H9 (cell line): ENCODE results near the gene TRPV5. TPM values are rescaled to one million over a fixed set of nuclear protein-coding genes. Genes with fewer than 3 reads are reported as not detected.

ENCODE experiments used
- DNase-seq: peaks from one replicate; pipeline ENCODE4 v3.0.0-alpha.2; 2017
- H2AFZ ChIP-seq: one replicate; pipeline ENCODE4 v1.6.1; 2013; ENCODE audit warnings: mild to moderate bottlenecking, low read length, control low read depth, moderate library complexity
- H2AK5ac ChIP-seq: 2 replicates; pipeline ENCODE4 v1.6.1; 2013; ENCODE audit warnings: low read length, control low read depth, mixed read lengths; ENCODE audit not compliant: insufficient read length
- H2BK120ac ChIP-seq: one replicate; pipeline ENCODE4 v1.6.1; 2013; ENCODE audit warnings: low read depth, mild to moderate bottlenecking, low read length, control low read depth, inconsistent platforms; ENCODE audit not compliant: poor library complexity, severe bottlenecking
- H2BK12ac ChIP-seq: 2 replicates; pipeline ENCODE4 v1.6.1; 2013; ENCODE audit warnings: low read length, control low read depth, mixed read lengths, low read depth; ENCODE audit not compliant: insufficient read length
- H2BK15ac ChIP-seq: 2 replicates; pipeline ENCODE4 v1.6.1; 2013; ENCODE audit warnings: low read depth, low read length, control low read depth
- H2BK20ac ChIP-seq: one replicate; pipeline ENCODE4 v1.6.1; 2013; ENCODE audit warnings: low read depth, mild to moderate bottlenecking, low read length, control low read depth, inconsistent platforms; ENCODE audit not compliant: poor library complexity, severe bottlenecking
- H2BK5ac ChIP-seq: 2 replicates; pipeline ENCODE4 v1.6.1; 2013; ENCODE audit warnings: low read length, control low read depth, mixed read lengths; ENCODE audit not compliant: insufficient read length
- H3K14ac ChIP-seq: 2 replicates; pipeline ENCODE4 v1.6.1; 2013; ENCODE audit warnings: low read length, control low read depth; ENCODE audit not compliant: insufficient read depth
- H3K18ac ChIP-seq: 2 replicates; pipeline ENCODE4 v1.6.1; 2013; ENCODE audit warnings: low read depth, mild to moderate bottlenecking, mixed read lengths, low read length, control low read depth; ENCODE audit not compliant: insufficient read length
- H3K23ac ChIP-seq: 2 replicates; pipeline ENCODE4 v1.6.1; 2013; ENCODE audit warnings: low read length, control low read depth, mixed read lengths, low read depth; ENCODE audit not compliant: insufficient read length
- H3K23me2 ChIP-seq: 2 replicates; pipeline ENCODE4 v1.6.1; 2013; ENCODE audit warnings: low read depth, mild to moderate bottlenecking, mixed read lengths, low read length, control low read depth; ENCODE audit not compliant: insufficient read length, poor library complexity, severe bottlenecking
- H3K27ac ChIP-seq: 2 replicates; pipeline ENCODE4 v1.5.1; 2013; ENCODE audit warnings: low read length, control low read depth, mixed read lengths, low read depth; ENCODE audit not compliant: insufficient read length
- H3K27me3 ChIP-seq: 2 replicates; pipeline ENCODE4 v1.6.1; 2013; ENCODE audit warnings: low read length, control low read depth, inconsistent platforms; ENCODE audit not compliant: insufficient read depth
- H3K4ac ChIP-seq: 2 replicates; pipeline ENCODE4 v1.6.1; 2013; ENCODE audit warnings: low read depth, mild to moderate bottlenecking, control low read depth, inconsistent platforms, low read length, moderate library complexity
- H3K4me1 ChIP-seq: 2 replicates; pipeline ENCODE4 v1.6.1; 2013; ENCODE audit warnings: low read length, control low read depth, inconsistent platforms; ENCODE audit not compliant: insufficient read depth
- H3K4me2 ChIP-seq: 2 replicates; pipeline ENCODE4 v1.6.1; 2013; ENCODE audit warnings: low read length, control low read depth, mixed read lengths; ENCODE audit not compliant: insufficient read length, insufficient read depth
- H3K56ac ChIP-seq: 2 replicates; pipeline ENCODE4 v1.6.1; 2013; ENCODE audit warnings: low read depth, mild to moderate bottlenecking, mixed read lengths, low read length, control low read depth; ENCODE audit not compliant: insufficient read length
- H3K79me1 ChIP-seq: 2 replicates; pipeline ENCODE4 v1.6.1; 2013; ENCODE audit warnings: low read depth, mild to moderate bottlenecking, moderate library complexity, low read length, control low read depth, inconsistent platforms; ENCODE audit not compliant: insufficient read depth, poor library complexity, severe bottlenecking
- H3K79me2 ChIP-seq: 2 replicates; pipeline ENCODE4 v1.6.1; 2013; ENCODE audit warnings: low read length, control low read depth, inconsistent platforms; ENCODE audit not compliant: insufficient read depth
- H3K9ac ChIP-seq: 2 replicates; pipeline ENCODE4 v1.6.1; 2013; ENCODE audit warnings: low read length, control low read depth, mixed read lengths; ENCODE audit not compliant: insufficient read length; ENCODE audit errors: extremely low read depth
- H3K9me3 ChIP-seq: one replicate; pipeline ENCODE4 v1.6.1; 2013; ENCODE audit warnings: low read depth, low read length, inconsistent platforms; ENCODE audit not compliant: control insufficient read depth
- H3T11ph ChIP-seq: one replicate; pipeline ENCODE4 v1.6.1; 2013; ENCODE audit warnings: mild to moderate bottlenecking, low read length, control low read depth, inconsistent platforms
- H4K20me1 ChIP-seq: one replicate; pipeline ENCODE4 v1.6.1; 2013; ENCODE audit not compliant: control insufficient read depth, insufficient read length, insufficient read depth
- H4K5ac ChIP-seq: 2 replicates; pipeline ENCODE4 v1.6.1; 2013; ENCODE audit warnings: low read depth, mild to moderate bottlenecking, mixed read lengths, low read length, control low read depth; ENCODE audit not compliant: insufficient read length
- H4K8ac ChIP-seq: replicated peaks from 2 replicates; pipeline ENCODE4 v1.6.1; 2013; ENCODE audit warnings: low read length, control low read depth, mixed read lengths, low read depth; ENCODE audit not compliant: insufficient read length
- H4K91ac ChIP-seq: 2 replicates; pipeline ENCODE4 v1.6.1; 2013; ENCODE audit warnings: low read depth, mild to moderate bottlenecking, moderate library complexity, mixed read lengths, low read length, control low read depth; ENCODE audit not compliant: insufficient read length
- H3K27ac Mint-ChIP-seq, 3 experiments: 2 replicates in 2 of 3; 3 replicates in 1 of 3; pipeline ENCODE4 v1.8.0; 2020 to 2021; ENCODE audit warnings: mixed read lengths in 3 of 3, mild to moderate bottlenecking in 1 of 3, moderate library complexity in 1 of 3
- H3K27me3 Mint-ChIP-seq: 2 replicates; pipeline ENCODE4 v1.8.0; 2021; ENCODE audit warnings: low read depth, mild to moderate bottlenecking, moderate library complexity, mixed read lengths
- H3K36me3 Mint-ChIP-seq, 3 experiments: 2 replicates in 2 of 3; 3 replicates in 1 of 3; pipeline ENCODE4 v1.8.0; 2020 to 2021; ENCODE audit warnings: low read depth in 3 of 3, mixed read lengths in 3 of 3; ENCODE audit not compliant: insufficient read depth in 1 of 3
- H3K4me1 Mint-ChIP-seq, 2 experiments: 2 replicates each; pipeline ENCODE4 v1.8.0; 2020; ENCODE audit warnings: mixed read lengths in 2 of 2
- H3K4me3 Mint-ChIP-seq, 2 experiments: 2 replicates in 1 of 2; 3 replicates in 1 of 2; pipeline ENCODE4 v1.8.0; 2020 to 2021; ENCODE audit warnings: mild to moderate bottlenecking in 2 of 2, mixed read lengths in 2 of 2, moderate library complexity in 1 of 2
- H3K9me3 Mint-ChIP-seq, 2 experiments: 2 replicates in 1 of 2; 3 replicates in 1 of 2; pipeline ENCODE4 v1.8.0; 2020; ENCODE audit warnings: mild to moderate bottlenecking in 2 of 2, mixed read lengths in 2 of 2, moderate library complexity in 1 of 2
- CTCF ChIP-seq: fragments of 200-600 bp; sonication (generic); conservative IDR thresholded peaks from 3 replicates; pipeline ENCODE4 v1.8.0; 2021; ENCODE audit warnings: antibody characterized with exemption, mild to moderate bottlenecking
- WGBS: extraction: QIAGEN DNeasy Blood & Tissue Kit; methylation state at CpG from one replicate; pipeline ENCODE4 v1.1.7; 2013; ENCODE audit warnings: missing lambda C conversion rate, low lambda C conversion rate, mixed read lengths; ENCODE audit not compliant: insufficient read length; ENCODE audit errors: extremely low coverage; 5-methylcytosine and 5-hydroxymethylcytosine counted together
- total RNA-seq: library from RNA; stranded (reverse); gene quantifications from 2 replicates; pipeline ENCODE4 v1.2.1, GENCODE V29; 2021

TRPV5 gene
- total RNA-seq, 1 experiment from 2014 or later, result not detected

- no peak overlapping the region for H3K27ac Mint-ChIP-seq
Observed at GRCh38 chr7:142916508-142916907, 17.0 kb downstream of the TRPV5 start.

More at GRCh38 chr7:142916508-142916907, 17.0 kb downstream of the TRPV5 start:
- no peak overlapping the region for H2BK5ac ChIP-seq
- 0 out of 5 replicates have a peak, but pooled peaks cover 0 to 3% of the 10 kb centered on the region in 2 experiments for H3K9me3 Mint-ChIP-seq
- no CpG with 5 or more reads among the region's 2 CpGs for WGBS
- no peak overlapping the region for H2BK15ac ChIP-seq
- H3K4me2 ChIP-seq, result no peak overlapping the region
- H4K8ac ChIP-seq, result no peak overlapping the region
- H4K5ac ChIP-seq, result no peak overlapping the region
- H2BK20ac ChIP-seq, result no peak overlapping the region
- H3K4me3 Mint-ChIP-seq, result no peak overlapping the region
- no peak overlapping the region for H3K27ac ChIP-seq
- H4K91ac ChIP-seq, result no peak overlapping the region
- H3K79me2 ChIP-seq, result no peaks in the 10 kb centered on the region
- H3K36me3 Mint-ChIP-seq, result no peaks in the 10 kb centered on the region
- no peaks in the 10 kb centered on the region for H3K23me2 ChIP-seq
- no peak overlapping the region for H3K18ac ChIP-seq
- no peak overlapping the region for H2BK120ac ChIP-seq
- no peak overlapping the region for H2AFZ ChIP-seq
- no peak overlapping the region for H2AK5ac ChIP-seq
- H3K9ac ChIP-seq, result no peak overlapping the region
- H3K4me1 Mint-ChIP-seq, result peaks cover 4 to 7% of the 10 kb centered on the region in 2 experiments
- no peak for TF ChIP-seq CTCF
- H2BK12ac ChIP-seq, result no peak overlapping the region
- no peak overlapping the region for H3T11ph ChIP-seq
- peaks cover 15% of the 10 kb centered on the region for H3K27me3 Mint-ChIP-seq
- no peaks in the 10 kb centered on the region for H3K9me3 ChIP-seq
- H3K14ac ChIP-seq, result no peak overlapping the region
- H3K4me1 ChIP-seq, result no peaks in the 10 kb centered on the region
- no peaks in the 10 kb centered on the region for H3K79me1 ChIP-seq
- DNase-seq, result no peak
- H3K4ac ChIP-seq, result no peak overlapping the region
- H3K27me3 ChIP-seq, result no peaks in the 10 kb centered on the region
- H3K23ac ChIP-seq, result no peak overlapping the region
- H3K56ac ChIP-seq, result no peak overlapping the region
- no peaks in the 10 kb centered on the region for H4K20me1 ChIP-seq
